IPS-15b (cell line): ENCODE data around the gene RBM47.

Experiments used
- H3K27me3 ChIP-seq: one replicate; pipeline ENCODE4 v1.6.1; 2013; ENCODE audit warnings: low read length; ENCODE audit not compliant: control insufficient read depth, insufficient read depth
- H3K36me3 ChIP-seq: one replicate; pipeline ENCODE4 v1.6.1; 2013; ENCODE audit warnings: low read length; ENCODE audit not compliant: control insufficient read depth, insufficient read depth
- H3K4me1 ChIP-seq: one replicate; pipeline ENCODE4 v1.6.1; 2013; ENCODE audit warnings: mild to moderate bottlenecking, low read length; ENCODE audit not compliant: control insufficient read depth, insufficient read depth
- H3K4me3 ChIP-seq: one replicate; pipeline ENCODE4 v1.5.1; 2013; ENCODE audit warnings: low read depth, low read length
- H3K9ac ChIP-seq: one replicate; pipeline ENCODE4 v1.6.1; 2013; ENCODE audit warnings: low read depth, mild to moderate bottlenecking, low read length
- H3K9me3 ChIP-seq: one replicate; pipeline ENCODE4 v1.6.1; 2013; ENCODE audit warnings: mild to moderate bottlenecking, low read length; ENCODE audit not compliant: control insufficient read depth, insufficient read depth

The RBM47 gene

DNA sequence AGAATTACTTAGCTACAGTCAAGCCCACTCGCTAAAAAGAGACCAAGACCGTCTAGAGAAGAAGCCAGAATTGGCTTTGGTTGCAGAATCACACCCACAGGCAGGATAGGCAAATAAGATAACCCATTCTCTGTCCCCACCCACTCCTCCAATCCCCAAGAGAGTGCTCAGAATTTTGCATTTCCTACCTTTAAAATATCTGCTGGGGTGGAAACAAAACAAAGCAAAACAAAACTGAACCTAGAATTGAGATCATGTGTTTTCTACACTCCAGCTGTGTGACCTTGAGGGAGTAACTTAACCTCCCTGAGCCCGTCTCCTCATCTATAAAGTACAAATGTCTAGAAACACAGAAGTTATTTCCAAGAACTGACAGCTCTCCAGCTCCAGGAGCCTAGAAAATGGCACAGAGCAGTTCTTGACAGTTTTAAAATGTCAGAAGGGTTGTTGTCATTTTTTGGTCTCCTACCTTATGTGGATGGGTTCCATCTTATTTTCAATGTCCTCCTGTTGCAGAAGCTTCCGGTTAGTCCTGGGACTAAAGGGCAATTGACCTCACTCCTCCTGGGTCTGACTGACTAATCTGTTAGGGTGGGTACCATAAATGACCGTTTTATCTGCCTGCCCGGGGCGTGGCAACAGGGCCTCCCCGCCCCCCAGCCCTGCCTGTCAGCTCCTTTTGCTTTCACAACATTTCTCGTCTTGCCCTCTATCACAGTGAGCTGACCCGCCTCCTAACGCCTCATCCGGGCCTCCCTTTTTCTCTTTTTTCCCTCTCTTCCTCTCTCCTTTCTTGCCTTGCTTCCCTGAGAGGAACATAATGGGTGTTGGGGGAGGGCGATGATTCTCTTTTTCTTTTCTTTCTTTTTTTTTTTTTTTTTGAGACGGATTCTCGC lies 114.0 kb downstream of the RBM47 start:
- Histone ChIP-seq H3K9ac (no peak overlapping the region), H3K4me3 (no peak overlapping the region), H3K36me3 (no peaks in the 10 kb centered on the region), H3K27me3 (no peaks in the 10 kb centered on the region), H3K4me1 (peaks cover 15% of the 10 kb centered on the region), H3K9me3 (no peaks in the 10 kb centered on the region)

DNA sequence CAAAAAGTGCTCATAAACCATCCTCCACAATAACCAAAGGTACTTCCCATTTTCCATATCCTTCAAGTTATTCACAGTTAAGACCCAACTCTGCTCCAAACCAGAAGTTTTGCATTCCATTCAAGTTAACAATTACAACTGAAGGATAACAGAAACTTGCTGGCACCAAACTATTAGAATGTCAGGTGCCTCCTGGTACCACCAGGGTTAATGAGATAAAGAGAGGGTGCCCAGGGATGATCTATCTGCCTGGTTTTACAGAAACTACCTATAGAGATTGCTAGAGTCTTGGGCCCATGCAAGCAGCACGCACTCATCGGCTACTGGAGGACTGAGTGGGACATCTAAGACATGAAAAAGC lies 114.6 kb downstream of the RBM47 start:
- Histone ChIP-seq H3K4me3 (no peak overlapping the region), H3K36me3 (no peaks in the 10 kb centered on the region), H3K9ac (no peak overlapping the region), H3K27me3 (no peaks in the 10 kb centered on the region), H3K9me3 (no peaks in the 10 kb centered on the region), H3K4me1 (peaks cover 15% of the 10 kb centered on the region)

DNA sequence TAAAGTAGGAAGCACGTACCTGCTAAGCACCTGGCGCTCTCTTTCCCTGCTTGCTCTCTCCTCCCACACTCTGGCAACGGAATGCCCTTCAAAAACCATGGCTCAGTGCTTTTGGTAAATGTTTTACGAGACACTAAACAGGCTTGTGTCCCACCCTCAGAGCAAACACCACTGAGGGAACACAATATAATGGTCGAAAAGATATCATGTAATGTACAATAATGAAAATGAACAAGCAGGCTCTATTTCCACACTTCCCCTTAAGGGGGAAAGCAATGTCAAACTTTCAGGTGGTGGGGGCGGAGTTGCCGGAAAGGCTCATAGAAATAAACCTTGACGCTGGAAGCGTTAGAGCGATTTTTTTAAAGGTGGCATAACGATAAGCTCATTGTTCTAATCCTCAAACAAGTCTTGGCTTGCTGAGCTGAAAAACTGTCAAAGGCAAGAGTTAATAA lies 115.1 kb downstream of the RBM47 start:
- no peak overlapping the region for H3K4me3 ChIP-seq
- H3K36me3 ChIP-seq = no peaks in the 10 kb centered on the region
- H3K9ac ChIP-seq = no peak overlapping the region
- no peaks in the 10 kb centered on the region for H3K9me3 ChIP-seq
- H3K27me3 ChIP-seq = no peaks in the 10 kb centered on the region
- H3K4me1 ChIP-seq = peaks cover 15% of the 10 kb centered on the region

DNA sequence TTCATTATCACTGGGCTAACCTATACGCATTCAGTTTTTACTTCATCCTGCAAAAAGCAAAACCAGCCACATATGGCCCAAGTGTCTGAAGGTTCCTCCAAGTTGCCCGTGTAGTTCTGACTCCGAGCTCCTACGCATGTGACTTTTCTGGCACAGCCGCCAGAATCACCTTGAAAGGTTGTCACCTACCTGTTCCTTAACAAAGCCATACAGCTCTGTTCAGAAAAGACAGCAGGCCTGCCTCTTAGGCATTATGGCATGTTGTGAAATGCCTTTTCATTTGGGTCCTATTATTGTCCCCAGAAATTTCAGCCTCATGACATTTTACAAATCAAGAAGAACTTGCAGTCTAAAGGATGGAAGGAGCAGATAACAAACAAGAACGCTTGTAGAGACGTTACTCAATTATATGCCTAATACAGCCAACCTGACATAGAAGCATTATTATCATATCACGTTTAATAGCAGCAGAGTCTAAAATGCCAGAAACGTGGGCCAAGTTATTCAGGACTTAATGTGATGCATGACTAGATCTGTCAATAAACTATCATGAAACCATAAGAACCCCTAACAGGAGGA lies 118.5 kb downstream of the RBM47 start:
- H3K36me3 ChIP-seq = no peaks in the 10 kb centered on the region
- no peaks in the 10 kb centered on the region for H3K27me3 ChIP-seq
- no peaks in the 10 kb centered on the region for H3K9me3 ChIP-seq
- H3K4me1 ChIP-seq = peaks cover 15% of the 10 kb centered on the region
- no peak overlapping the region for H3K9ac ChIP-seq
- no peak overlapping the region for H3K4me3 ChIP-seq

DNA sequence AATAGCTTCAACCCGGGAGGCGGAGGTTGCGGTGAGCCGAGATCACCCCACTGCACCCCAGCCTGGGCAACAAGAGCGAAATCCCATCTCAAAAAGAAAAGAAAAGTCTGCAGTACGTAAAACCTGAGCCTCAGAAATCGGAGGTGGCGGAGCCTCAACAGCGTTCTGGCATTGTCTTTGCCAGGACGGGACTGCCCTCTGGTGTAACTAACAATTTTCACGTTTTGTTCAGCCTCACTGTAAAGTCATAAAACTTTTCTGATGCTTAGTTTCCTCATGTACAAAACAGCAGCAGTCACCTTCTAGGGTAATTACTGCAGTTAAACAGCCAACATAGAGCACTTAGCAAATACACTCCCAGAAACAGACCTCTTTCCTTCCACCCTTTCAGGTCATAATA lies 121.7 kb downstream of the RBM47 start:
- H3K4me3 ChIP-seq = no peak overlapping the region
- H3K36me3 ChIP-seq = no peaks in the 10 kb centered on the region
- H3K9ac ChIP-seq = no peak overlapping the region
- H3K27me3 ChIP-seq = no peaks in the 10 kb centered on the region
- H3K4me1 ChIP-seq = no peaks in the 10 kb centered on the region
- H3K9me3 ChIP-seq = no peaks in the 10 kb centered on the region

DNA sequence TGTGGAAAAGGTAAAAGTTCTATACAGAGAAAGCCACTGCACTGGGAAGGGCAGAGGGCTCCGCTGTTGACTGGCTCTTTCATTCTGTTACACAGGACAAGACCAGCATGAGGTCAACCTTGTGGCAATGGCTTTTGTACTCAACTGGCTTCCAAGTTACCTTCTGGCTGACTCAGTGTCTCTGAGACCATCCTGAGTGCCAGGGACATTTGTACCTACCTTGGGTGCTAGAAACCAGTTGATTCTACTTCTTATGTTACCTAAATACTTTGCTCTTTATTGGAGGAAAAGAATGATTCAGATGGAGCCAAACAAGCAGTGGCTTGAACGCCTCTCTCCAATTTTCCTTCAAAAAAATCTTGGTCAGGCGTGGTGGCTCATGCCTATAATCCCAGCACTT lies 123.2 kb downstream of the RBM47 start:
- H3K36me3 ChIP-seq = no peaks in the 10 kb centered on the region
- no peaks in the 10 kb centered on the region for H3K4me1 ChIP-seq
- no peaks in the 10 kb centered on the region for H3K27me3 ChIP-seq
- no peak overlapping the region for H3K9ac ChIP-seq
- no peak overlapping the region for H3K4me3 ChIP-seq
- H3K9me3 ChIP-seq = no peaks in the 10 kb centered on the region

DNA sequence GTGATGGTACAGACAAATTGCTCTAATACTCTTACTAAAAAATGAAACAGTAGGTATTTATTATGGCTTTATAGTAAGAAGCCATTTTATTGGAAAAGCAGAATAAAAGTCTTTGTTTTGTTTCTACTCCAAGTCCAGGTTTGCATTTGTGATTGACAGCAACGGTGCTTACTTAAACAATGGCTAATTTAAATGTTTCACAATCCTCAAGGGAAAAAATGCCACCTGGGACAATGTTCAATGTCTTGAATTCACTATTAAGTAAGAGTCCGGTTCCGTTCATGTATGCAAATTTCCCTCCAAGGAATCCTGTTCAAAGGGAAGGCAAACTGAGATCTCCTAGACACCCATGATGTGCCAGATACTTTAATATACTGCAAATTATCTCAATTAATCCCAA lies 123.6 kb downstream of the RBM47 start:
- H3K4me3 ChIP-seq = no peak overlapping the region
- H3K4me1 ChIP-seq = no peaks in the 10 kb centered on the region
- no peaks in the 10 kb centered on the region for H3K9me3 ChIP-seq
- no peak overlapping the region for H3K9ac ChIP-seq
- H3K27me3 ChIP-seq = no peaks in the 10 kb centered on the region
- no peaks in the 10 kb centered on the region for H3K36me3 ChIP-seq

DNA sequence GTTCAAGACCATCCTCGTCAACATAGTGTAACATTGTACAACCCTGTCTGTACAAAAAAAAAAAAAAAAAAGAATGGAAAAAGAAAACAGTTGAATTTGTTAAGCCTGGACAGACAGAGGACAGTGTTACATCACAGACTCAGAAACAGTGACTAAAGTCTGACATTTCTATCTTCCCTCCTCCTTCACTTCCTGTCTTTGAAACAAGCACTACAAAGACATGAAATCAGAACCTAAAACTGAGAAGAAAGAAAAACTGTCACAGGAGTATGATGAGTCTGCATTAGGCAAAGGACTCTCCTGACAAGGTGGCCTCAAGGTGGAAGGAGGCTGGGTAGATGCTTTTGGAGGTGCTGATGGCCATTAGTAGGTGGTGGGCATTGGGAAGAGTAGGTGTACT lies 126.7 kb downstream of the RBM47 start:
- no peak overlapping the region for H3K9ac ChIP-seq

DNA sequence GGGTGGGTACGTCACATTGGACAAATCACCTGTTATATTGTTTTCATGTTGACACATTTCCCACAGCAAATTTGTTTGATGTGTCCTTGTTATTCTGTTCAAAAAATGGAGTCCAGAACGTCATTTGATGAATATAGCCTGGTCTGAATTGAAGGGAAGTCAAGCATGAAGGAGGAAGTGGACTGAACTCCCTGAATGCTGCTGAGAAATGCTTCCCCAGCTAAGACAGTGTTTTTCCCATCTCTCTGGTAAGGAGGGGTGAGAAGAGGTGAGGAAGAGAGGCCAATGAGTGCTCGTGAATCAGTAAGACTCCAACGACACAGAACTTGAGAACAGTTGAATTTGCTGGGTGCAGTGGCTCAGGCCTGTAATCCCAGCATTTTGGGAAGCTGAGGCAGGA lies 127.4 kb downstream of the RBM47 start:
- Histone ChIP-seq H3K9me3 (no peaks in the 10 kb centered on the region), H3K27me3 (no peaks in the 10 kb centered on the region), H3K9ac (no peak overlapping the region), H3K4me1 (no peaks in the 10 kb centered on the region), H3K4me3 (no peak overlapping the region), H3K36me3 (no peaks in the 10 kb centered on the region)

More for the DNA sequence above, 126.7 kb downstream of the RBM47 start:
- no peaks in the 10 kb centered on the region for H3K27me3 ChIP-seq
- H3K36me3 ChIP-seq = no peaks in the 10 kb centered on the region
- no peak overlapping the region for H3K4me3 ChIP-seq
- no peaks in the 10 kb centered on the region for H3K9me3 ChIP-seq
- H3K4me1 ChIP-seq = no peaks in the 10 kb centered on the region

DNA sequence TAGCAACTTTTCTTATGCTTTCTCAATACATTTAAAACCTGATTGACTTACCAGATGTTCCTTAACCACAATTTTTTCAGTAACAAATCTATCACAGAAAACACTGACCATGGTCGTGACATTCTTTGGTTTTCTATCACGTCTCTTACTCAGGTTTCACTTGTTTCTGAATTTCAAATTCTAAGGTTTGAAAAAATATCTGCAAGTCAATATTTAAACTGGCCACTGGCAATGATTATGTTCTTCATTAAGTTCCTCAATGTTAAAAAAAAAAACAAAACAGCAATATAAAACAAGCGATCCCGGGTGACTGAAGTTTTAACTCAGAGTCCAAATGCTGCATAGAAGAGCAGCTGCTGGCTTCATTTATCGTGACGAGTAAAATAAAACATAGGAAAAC lies 128.9 kb downstream of the RBM47 start:
- no peaks in the 10 kb centered on the region for H3K9me3 ChIP-seq
- H3K9ac ChIP-seq = no peak overlapping the region
- no peaks in the 10 kb centered on the region for H3K36me3 ChIP-seq
- no peaks in the 10 kb centered on the region for H3K27me3 ChIP-seq
- H3K4me1 ChIP-seq = no peaks in the 10 kb centered on the region
- no peak overlapping the region for H3K4me3 ChIP-seq

DNA sequence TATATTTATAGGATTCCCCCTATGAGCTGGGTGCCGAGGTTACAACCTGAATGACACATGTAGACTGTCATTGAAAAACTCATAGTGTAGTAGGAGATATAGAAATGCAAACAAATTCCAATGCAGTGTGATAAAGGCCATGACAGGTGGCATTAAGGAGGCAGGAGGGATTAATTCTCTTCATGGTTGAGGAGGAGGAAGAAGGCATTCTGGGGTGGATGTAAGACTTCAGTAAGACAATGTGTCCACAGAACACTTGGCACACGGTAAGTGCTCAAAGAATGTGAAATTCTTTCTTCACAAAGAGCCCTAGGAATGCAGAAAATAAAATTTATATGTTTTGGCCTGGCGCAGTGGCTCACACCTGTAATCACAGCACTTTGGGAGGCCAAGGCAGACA lies 136.5 kb downstream of the RBM47 start:
- Histone ChIP-seq H3K36me3 (peaks cover 2% of the 10 kb centered on the region), H3K9ac (no peak overlapping the region), H3K27me3 (no peaks in the 10 kb centered on the region), H3K4me3 (no peak overlapping the region), H3K4me1 (no peaks in the 10 kb centered on the region), H3K9me3 (no peaks in the 10 kb centered on the region)

DNA sequence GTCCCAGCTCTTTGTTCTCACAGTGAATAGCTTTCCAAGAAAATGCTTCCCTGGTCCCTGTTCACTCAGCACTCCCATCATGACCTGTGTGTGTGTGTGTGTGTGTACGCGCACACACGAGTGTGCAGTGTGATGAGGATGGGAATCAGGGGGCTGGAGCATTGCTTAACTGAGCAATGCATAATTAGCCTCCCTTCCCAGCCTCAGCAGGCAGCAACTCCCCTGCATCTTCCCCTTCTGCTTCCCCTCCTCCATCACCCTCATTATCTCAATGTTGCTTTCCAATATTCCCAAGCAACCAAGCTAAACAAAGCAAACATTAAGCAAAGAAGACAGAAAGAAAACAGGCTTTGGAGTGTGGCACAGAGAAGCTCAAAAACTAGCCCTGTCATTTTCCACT lies 137.0 kb downstream of the RBM47 start:
- Histone ChIP-seq H3K36me3 (peaks cover 2% of the 10 kb centered on the region), H3K9ac (no peak overlapping the region), H3K4me3 (no peak overlapping the region), H3K4me1 (no peaks in the 10 kb centered on the region), H3K27me3 (no peaks in the 10 kb centered on the region), H3K9me3 (no peaks in the 10 kb centered on the region)
